ENCODE data around the gene RAET1E. TPM values are rescaled to one million over a fixed set of nuclear protein-coding genes. Genes with fewer than 3 reads are reported as not detected.
"Not testable (repeated sequence)": the region's sequence is repeated elsewhere in the genome, so short reads cannot be mapped to it uniquely, and the experiment has no call there.

The RAET1E gene
- total RNA-seq, 1 donor from 2014 or later, result 0.19 TPM

GRCh38 chr6:149863698-149864577, 34.0 kb downstream of the RAET1E start, which contains the start of gene LRP11:
TSS of gene LRP11 (minus strand) at chr6:149864359. CDS start at chr6:149864020, 339 bp downstream.
- TF ChIP-seq CTCF (IDR thresholded peaks at IDR 0.05; ENCODE audit: borderline replicate concordance), result no peak
- DNase-seq, result peak; percentile 82
- Histone ChIP-seq H3K36me3 (no peaks in the 10 kb centered on the region), H3K9me3 (replicated peaks) (no peaks in the 10 kb centered on the region), H3K4me1 (peaks cover 53% of the 10 kb centered on the region), H3K27me3 (ENCODE audit: low read depth) (no peaks in the 10 kb centered on the region), H3K27ac (replicated peaks) (peak within 1 kb of the TSS; percentile 96), H3K4me3 (peak within 1 kb of the TSS; percentile 86)
- intact Hi-C loops (cut with micrococcal nuclease), result no loop called here

GRCh38 chr6:149862922-149863697, 34.8 kb downstream of the RAET1E start:
- H3K4me1 ChIP-seq, result peaks cover 53% of the 10 kb centered on the region
- TF ChIP-seq CTCF (IDR thresholded peaks at IDR 0.05; ENCODE audit: borderline replicate concordance), result no peak
- H3K9me3 ChIP-seq (replicated peaks), result no peaks in the 10 kb centered on the region
- H3K27ac ChIP-seq (replicated peaks), result peak overlapping the region; percentile 96
- H3K4me3 ChIP-seq, result peak overlapping the region; percentile 86
- DNase-seq, result peak; percentile 76
- intact Hi-C loops (cut with micrococcal nuclease), result no loop called here
- no peaks in the 10 kb centered on the region for H3K27me3 ChIP-seq (ENCODE audit: low read depth)
- no peaks in the 10 kb centered on the region for H3K36me3 ChIP-seq

GRCh38 chr6:149862424-149862738, 35.5 kb downstream of the RAET1E start:
- H3K27me3 ChIP-seq (ENCODE audit: low read depth); intact Hi-C loops (cut with micrococcal nuclease): not testable (repeated sequence)

GRCh38 chr6:149861603-149862423, 36.1 kb downstream of the RAET1E start:
- intact Hi-C loops (cut with micrococcal nuclease), result no loop called here
- Histone ChIP-seq H3K4me1 (peaks cover 53% of the 10 kb centered on the region), H3K9me3 (replicated peaks) (no peaks in the 10 kb centered on the region)

More at GRCh38 chr6:149862424-149862738, 35.5 kb downstream of the RAET1E start:
- not testable (repeated sequence) for H3K36me3 ChIP-seq; DNase-seq; H3K9me3 ChIP-seq (replicated peaks)
- peak overlapping the region; percentile 96 for H3K27ac ChIP-seq (replicated peaks)
- peak overlapping the region; percentile 86 for H3K4me3 ChIP-seq
- peaks cover 53% of the 10 kb centered on the region for H3K4me1 ChIP-seq

More at GRCh38 chr6:149861603-149862423, 36.1 kb downstream of the RAET1E start:
- Histone ChIP-seq H3K36me3 (no peaks in the 10 kb centered on the region), H3K27me3 (ENCODE audit: low read depth) (no peaks in the 10 kb centered on the region), H3K27ac (replicated peaks) (no peak overlapping the region), H3K4me3 (peak overlapping the region; percentile 86)
- TF ChIP-seq CTCF (IDR thresholded peaks at IDR 0.05; ENCODE audit: borderline replicate concordance), result no peak
- no peak for DNase-seq
